HG03342 (cell line): ENCODE measurements around the gene TRIM31.

Experiments
- ATAC-seq: cut with Tn5 transposase; IDR thresholded peaks from one replicate; pipeline ENCODE4 v1.9.1; 2021; ENCODE audit warnings: mild to moderate bottlenecking, moderate library complexity; ENCODE audit not compliant: unreplicated experiment

The TRIM31 gene, protein sequence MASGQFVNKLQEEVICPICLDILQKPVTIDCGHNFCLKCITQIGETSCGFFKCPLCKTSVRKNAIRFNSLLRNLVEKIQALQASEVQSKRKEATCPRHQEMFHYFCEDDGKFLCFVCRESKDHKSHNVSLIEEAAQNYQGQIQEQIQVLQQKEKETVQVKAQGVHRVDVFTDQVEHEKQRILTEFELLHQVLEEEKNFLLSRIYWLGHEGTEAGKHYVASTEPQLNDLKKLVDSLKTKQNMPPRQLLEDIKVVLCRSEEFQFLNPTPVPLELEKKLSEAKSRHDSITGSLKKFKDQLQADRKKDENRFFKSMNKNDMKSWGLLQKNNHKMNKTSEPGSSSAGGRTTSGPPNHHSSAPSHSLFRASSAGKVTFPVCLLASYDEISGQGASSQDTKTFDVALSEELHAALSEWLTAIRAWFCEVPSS

DNA sequence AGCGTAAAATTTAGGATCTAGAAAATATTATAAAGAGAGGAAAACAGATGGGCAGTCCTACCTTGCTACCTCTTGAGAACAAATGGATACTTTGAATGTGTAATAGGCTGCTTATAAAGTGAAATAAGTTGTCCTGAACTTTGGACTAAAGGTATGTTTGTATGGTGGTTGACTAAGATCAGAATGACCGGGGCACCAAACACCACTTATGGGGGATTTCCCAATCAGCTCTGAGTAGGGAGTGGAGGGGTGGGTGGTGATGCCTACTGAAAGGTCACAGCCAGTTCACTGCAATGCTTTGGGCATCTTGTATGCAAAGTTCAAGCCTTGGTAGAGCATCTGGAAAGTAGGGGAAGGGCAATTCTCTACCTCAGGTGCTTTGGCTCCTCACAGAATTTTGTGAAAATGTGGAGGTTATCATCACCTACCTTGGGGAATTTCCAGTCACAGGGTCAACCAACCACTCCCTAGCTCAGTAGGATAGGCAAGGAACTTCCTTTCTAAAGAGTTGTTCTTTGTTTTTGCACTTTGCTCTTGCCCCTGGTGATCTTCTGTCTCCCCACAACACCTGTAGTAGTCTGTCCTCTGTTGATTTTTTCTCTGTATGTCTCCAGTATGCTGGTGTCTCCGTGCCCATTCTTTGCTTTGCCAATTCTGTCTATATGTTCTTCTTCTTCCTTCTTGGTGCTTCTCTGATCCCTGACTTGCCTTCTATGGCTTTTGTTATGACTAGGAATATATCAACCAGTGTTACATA, at the start of gene TRIM31:
Gene TRIM31, minus strand, starts transcription at position 88 of the 757 bp plus-strand sequence. CDS start 285 bp downstream, outside the sequence.
- no peak for ATAC-seq

DNA sequence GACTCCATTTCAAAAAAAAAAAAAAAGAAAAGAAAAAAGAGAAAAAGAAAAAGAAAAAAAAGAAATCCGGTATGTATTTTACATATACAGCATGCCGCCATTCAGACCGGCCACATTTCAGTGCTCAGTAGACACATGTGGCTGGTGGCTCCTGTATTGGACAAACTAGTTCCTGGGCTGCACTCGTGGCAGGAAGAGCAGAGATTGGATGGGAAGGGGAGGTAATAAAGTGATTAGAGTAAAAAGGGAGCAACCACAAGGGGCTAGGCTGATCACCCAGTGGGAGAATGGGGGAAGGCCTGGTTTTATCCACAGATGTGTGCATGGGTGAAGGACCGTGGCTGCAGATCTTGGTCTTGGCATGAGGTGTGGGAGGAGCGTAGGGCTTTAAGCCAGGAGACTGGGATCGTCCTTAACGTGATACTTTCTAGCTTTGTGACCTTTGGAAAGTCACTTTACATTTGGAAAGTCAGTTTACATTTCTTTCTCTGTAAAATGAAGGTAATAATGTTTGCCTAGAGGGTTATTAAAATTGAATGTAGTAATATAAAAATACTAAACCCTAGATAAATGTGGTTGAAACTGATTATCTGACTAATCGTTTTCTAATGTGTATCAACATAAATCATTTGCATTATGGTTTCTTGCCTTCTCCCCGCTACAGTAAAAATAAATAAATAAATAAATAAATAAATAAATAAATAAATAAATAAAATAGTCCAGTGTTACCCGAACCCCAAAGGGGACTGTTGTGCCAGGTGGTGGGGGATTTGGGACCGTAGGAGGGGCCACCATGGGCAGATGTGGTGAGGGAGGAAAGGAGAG, 49.6 kb upstream of the TRIM31 start:
- no peak for ATAC-seq

DNA sequence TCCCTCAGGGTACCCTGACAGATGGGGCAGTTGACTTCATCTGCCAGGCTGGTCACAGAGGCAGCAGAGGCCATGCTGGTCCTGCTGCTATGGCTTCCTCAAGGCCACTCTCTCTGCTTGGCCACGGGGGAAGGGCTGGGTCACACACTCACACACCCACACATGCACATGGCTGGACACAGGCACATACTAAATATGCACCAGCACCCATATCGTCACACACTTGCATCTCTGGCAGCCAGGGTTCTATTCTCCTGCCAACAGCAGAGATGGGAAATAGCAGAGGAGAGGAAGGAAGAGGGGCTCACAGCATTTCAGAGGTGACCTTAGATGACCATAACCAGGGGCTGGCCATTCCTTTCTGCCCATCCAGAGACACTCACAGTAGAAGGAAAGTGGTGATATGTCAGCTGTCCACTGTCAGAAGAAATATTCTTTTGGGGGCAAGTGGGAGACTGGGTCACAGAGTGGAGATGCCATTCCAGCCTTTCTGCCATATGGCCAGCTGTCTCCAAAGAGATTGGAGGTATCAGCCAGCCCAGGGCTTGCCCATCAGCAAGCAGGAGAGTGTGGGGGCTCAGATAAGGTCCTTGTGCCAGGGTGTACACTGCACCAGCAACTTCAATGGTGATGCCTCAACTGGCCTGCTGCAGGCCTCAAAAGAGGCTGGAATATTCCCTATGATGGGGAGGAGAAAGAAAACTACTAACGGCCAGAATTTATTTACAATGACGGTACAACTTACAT, 48.1 kb upstream of the TRIM31 start, which contains the start of gene TRIM10:
Gene TRIM10, minus strand, starts transcription at position 427 of the 747 bp plus-strand sequence. Its CDS starts 353 bp downstream, at position 74.
- ATAC-seq, result no peak

DNA sequence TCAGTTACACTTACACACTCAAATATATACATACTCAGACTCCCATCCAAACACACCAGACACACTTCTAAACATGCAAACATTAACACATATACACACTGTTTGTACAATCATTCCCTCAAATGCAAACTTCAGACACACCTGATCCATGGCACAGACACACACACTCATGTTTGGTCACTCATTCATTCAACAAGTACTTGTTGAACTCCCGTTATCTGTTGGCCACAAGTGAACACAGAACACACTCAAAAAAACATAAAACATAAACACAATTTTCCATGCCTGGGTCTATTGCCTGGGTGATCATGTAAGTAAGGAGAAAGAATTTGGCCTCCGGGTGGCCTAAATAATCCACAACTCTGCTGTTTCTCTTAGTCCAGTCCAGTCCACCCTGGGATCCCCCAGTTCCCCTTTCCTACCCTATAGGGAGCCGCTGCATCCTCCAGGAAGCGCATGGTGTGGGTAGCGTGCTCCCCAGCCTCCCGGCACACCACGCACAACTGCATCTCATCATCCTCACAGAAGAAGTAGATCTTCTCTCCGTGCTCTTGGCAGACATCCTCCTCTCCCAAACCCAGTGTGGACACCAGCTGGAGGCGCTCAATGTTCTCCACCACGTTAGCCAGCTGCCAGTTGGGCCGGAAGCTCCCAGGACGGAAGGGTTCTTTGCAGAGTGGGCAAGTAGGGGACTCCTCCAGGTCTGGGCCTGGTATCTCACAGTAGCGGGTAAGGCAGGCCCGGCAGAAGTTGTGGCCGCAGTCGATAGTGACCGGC, 47.3 kb upstream of the TRIM31 start:
- no peak for ATAC-seq

DNA sequence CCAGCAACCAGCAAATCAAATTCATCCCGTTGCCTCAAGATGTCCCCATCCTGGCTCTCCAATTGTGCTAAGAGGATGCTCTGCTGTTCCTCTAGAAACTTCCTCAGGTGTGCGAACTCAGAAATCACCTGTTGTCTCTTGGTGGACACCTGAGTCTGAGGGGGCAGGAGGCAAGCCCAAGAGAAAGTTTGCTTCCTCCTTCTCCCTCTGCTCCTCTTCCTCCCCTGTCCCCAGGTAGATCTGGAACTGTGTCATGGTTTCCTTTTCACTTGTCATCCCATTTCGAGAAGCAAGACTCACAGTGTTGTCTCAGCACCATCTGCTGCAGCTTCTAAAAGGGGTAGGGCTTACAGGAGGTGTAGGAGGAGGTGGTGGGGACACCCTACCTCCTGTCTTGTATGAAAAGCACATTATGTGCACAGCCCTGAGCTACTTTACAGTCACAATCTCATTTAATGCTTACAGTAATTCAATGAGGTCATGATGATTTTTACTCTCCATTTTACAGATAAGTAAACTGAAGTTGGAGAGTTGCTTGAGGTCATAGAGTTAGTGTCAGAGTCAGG, 45.7 kb upstream of the TRIM31 start:
- ATAC-seq, result no peak

DNA sequence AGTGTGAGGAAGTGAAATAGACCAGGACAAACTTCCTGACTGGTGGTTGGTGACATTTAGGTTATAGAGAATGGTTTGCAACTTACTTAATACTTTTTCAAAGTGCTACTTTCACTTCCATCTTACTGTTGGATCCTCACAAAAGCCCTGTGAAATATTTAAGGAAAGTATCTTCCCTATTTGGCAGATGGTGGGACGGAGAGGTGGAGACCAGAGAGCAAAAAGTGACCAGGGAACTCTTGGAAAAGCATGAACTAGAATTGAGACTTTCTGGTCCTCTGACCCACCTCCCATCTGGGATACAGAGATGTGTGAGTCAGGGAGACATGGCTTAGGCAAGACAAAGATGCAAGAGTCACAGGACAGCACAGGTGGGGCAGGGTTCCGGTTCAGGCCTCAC, 45.1 kb upstream of the TRIM31 start:
- ATAC-seq, result no peak

DNA sequence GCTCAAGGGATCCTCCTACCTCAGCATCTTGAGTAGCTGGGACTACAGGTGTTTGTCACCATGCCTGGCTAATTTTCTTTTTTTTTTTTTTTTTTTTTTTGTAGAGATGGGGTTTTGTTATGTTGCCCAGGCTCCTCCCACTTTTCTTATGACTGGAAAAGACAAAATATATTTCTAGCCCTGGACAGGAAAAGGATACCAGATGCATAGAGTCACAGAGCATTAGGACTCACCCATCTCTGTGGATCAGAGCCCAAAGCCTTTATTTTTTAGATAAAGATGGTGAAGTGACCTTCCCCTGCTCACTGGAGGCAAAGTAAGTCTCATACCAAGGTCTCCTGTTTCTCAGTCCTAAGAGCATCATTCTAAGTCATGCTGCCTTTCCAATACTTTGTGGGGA, 44.7 kb upstream of the TRIM31 start:
- ATAC-seq, result no peak

DNA sequence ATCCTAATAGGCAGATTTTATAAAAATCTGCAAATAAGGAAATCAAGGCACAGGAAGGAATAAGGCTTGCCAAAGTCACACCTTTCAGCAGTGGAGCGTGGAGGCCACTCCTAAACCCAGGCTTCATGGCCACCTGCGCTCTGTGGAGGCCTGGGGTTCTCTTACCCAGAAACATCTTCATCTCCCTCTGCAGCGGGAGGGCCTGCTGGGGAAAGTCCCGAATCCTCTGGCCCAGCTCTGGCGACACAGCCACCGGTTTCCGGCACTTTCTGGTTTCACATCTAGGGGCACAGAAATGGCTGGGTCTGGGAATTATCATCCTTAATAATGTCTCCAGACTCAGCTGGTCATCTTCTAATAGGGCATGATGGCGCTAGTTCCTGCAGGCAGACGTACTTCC, 43.9 kb upstream of the TRIM31 start:
- ATAC-seq, result no peak

DNA sequence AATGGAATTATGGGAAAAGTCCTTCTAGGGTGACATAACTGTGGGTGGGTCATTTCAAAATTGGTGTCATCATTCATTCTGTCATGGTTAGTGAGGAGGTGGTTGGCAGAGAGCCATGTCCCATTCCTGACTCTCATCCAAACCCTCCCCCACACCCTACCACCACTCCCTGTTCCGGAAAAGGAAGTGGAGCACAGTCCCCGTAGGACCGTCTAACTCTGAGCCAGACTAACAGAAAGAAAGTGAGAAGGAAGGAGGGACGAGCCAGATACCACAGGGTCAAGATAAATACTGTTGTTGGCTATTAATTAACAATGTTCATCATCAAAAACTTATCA, 43.3 kb upstream of the TRIM31 start:
- ATAC-seq, result no peak

DNA sequence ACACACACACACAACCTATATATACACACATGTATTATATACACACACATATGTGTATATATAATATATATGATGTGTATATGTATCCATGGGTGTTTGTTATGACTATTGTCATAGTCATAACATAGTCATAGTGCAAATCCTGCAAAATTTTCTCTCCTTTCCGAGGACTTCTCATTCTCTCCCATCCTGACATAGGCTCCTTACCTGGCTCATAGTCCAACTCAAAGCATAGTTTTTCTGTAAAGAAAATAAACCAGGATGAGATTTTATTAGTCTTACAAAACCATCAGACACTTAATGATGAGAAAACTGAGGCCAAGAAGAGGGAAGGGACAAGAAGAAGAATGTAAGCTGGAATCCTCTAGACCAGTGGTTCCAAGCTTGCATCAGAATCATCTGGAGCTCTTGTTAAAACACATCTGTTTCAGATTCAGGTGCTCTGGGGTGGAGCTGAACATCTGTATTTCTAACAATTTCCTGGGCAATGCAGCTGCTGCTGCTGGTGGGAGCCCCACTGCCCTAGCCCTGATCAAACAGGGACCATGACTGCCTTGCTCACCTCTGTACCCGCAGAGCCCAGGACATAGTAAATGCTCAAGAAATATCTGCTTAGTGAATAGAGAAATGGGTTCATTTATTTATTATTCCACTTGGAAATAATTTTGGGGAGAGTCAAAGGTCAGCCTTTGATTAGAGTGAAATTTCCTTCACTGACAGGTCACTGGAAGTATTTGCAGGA, 42.8 kb upstream of the TRIM31 start:
- no peak for ATAC-seq

DNA sequence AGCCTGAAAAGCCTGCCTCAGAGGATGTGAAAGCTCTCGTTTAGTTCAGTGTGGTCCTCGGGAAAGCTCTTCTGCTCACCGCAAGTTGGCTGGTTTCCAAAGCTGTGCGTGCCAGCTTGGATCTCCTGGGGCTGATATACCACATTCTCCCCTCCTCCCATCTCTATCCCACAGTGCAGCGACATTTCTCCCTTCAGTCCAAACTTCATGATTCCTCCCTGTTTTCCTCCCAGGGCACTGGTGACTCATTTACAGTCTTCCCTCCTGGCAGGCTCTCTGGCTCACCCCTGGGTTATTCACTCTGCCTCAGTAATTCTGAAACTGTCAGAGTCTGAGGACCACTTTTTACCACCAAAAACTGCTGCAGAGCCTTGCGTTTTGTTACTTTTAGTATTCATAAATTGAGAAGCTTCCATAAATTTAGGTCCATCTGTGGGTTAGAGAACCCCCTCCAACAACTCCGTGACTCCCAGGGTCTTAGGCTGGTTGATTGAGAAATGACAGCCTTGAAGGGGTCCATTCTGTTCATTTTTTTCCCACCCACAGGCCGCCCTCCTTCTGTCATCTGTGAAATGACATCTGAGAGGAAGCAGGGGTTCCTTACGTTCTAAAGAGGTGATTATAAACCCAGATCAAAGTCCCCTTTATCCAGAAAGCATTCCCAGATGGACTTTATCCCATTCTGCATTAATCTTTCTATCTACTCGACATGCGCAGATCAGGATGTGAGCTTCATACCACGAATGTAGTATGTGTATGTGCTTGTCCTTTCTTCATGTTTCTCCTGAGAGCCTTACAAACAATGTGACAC, 42.0 kb upstream of the TRIM31 start:
- ATAC-seq, result no peak

DNA sequence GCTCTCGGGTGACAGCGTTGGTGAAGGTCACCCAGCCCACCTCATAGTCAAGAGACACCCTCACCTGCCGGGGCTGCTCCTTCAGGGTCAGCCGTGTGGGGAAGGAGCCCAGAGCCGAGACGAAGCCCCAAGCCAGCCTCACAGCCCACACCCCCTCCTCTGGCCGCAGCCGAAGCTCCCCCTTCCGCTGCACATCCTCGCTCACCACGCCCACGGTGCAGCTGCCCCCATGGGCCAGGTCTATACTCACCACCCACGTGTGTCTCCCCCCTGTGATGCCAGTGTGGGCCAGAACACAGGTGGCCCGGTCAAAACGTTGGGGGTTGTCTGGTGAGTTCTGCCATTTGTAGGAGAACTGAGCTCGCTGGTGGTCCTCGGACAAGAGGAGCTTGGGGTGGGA, 41.2 kb upstream of the TRIM31 start:
- no peak for ATAC-seq

DNA sequence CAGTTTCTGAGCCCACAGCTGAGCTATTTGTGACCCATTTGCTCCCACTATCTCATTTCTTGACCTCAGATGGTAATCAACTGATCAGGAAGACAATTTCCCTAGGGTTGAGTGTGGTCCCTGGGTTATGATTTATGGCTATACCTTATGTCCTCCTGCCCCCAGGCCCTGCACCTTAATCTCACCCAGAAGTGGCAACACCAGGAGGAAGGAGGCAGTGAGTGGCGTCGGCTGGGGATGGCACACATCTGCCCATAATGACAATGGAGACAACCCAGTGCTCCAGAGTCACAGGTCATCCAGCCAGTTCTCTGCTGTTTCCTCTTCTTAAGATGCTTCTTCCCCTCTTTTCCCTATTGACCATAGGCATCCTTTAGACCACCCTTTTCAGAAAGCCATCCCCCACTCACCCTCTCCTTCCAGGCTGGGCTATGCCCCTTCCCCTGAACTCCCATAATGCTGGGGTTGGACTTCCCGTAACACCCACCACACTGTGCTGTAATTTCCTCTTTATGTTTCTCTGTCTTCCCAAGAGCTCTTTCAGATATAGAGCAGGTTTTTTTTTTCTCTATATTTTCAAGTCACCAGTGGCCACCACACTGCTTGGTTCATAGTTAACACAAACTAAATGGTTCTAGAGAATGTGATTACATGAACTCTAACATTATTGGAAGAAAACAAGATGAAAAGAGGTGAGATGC, 40.2 kb upstream of the TRIM31 start:
- no peak for ATAC-seq

DNA sequence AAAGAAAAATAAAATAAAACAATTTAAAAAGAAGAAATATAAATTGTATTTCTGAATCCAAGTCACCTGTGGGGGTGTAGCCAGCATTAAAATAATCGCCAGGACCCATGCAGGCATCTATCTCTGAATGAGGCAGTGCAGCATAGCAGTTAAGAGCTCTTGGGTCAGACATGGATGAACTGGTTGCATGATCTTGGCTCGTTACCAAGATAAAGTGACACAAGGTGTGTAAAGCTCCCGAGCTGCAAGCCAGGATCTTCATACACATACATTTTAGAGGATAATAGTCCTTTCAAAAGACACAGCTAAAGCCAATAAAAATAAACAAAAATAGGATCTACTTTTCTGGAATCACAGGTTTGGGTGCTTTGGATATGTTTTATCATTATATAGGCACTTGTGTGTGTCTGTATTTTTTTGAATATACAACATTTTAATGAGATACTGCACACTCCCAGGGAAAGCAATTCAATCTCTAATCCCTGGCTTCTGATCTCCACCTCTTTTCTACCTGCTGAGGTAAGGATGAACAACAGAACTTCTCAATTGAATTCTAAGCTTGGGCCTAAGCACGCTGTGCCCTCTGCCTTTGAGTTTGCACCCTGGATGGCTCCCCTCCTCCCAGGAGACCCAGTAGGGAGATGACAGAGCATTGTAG, 39.3 kb upstream of the TRIM31 start:
- no peak for ATAC-seq

DNA sequence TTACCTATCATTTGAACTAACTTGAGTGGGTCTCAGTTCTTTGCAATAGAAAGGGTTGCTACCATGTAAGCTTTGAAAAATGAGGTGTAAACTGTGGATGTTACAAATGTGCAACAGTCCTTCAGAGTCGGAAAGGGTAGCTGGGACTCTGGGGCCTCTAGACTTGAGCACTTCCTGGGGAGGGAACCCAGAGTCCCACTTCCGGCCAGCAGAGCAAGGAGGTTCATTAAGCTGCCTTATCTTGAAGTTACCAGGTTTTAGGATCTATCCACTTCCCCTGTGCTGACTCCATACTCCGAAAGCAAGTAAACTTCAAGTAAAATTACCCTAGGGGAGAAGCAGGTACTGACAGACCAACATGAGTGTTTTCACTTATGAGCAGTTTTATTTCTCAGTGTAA, 38.7 kb upstream of the TRIM31 start:
- ATAC-seq, result no peak

DNA sequence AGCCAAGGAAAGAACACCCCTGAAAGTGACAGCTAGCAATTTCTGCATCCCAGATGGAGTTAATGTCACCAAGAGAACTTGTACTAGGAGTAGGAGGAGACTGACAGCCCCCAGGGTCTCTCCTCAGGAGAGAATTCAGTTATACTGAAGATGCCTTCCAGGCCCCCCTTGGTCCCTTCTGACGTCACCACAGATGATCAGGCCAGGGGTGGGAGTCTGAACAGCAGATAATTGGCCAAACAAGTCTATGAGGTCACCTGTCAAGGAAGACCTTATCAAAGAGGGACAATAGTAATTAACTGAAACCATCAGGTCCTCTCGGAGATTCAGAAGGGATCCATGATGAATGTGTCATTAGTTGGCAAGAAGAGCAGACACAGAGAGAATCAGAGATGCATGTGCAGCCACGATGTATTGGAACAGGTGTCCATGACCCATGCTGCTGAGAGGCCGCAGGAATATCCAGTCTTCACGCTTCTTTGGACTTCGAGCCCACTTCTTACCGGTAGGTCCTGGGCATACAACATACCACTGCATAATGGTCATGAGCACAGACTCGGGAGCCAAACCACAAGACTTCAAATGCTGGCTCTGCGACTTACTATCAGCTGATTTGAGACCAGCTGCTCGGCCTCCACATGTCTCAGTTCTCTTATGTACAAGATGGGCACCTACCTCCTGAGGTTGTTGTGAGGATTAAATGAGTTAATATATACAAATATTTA, 37.9 kb upstream of the TRIM31 start:
- no peak for ATAC-seq
